ENCODE data around the gene REL.
"Not testable (repeated sequence)": the region's sequence is repeated elsewhere in the genome, so short reads cannot be mapped to it uniquely, and the experiment has no call there.

Gene REL

GRCh38 chr2:60868589-60869273 lies 12.6 kb upstream of the REL start:
- DNase-seq (ENCODE audit: low read depth): no peak

GRCh38 chr2:60872510-60872928 lies 8.9 kb upstream of the REL start:
- no peak for DNase-seq (ENCODE audit: low read depth)

GRCh38 chr2:60873381-60873780 lies 8.0 kb upstream of the REL start:
- no peak for DNase-seq (ENCODE audit: low read depth)

GRCh38 chr2:60875520-60875919 lies 5.9 kb upstream of the REL start:
- DNase-seq (ENCODE audit: low read depth): no peak

GRCh38 chr2:60880643-60881046 lies 729 bp upstream of the REL start:
- DNase-seq (ENCODE audit: low read depth): no peak

- no peak for DNase-seq (ENCODE audit: low read depth)
Measured at GRCh38 chr2:60882971-60883753, 1.8 kb downstream of the REL start.

GRCh38 chr2:60883896-60884295 lies 2.5 kb downstream of the REL start:
- no peak for DNase-seq (ENCODE audit: low read depth)

GRCh38 chr2:60884800-60885199 lies 3.4 kb downstream of the REL start:
- DNase-seq (ENCODE audit: low read depth): no peak

- DNase-seq (ENCODE audit: low read depth): no peak
Measured at GRCh38 chr2:60885683-60886082, 4.3 kb downstream of the REL start.

- DNase-seq (ENCODE audit: low read depth): no peak
Measured at GRCh38 chr2:60886991-60887390, 5.6 kb downstream of the REL start.

- DNase-seq (ENCODE audit: low read depth): no peak
Measured at GRCh38 chr2:60888853-60889252, 7.5 kb downstream of the REL start.

- not testable (repeated sequence) for DNase-seq (ENCODE audit: low read depth)
Measured at GRCh38 chr2:60889581-60890392, 8.4 kb downstream of the REL start.

- no peak for DNase-seq (ENCODE audit: low read depth)
Measured at GRCh38 chr2:60890393-60890707, 9.0 kb downstream of the REL start.

GRCh38 chr2:60891180-60891579 lies 9.8 kb downstream of the REL start:
- no peak for DNase-seq (ENCODE audit: low read depth)

GRCh38 chr2:60898567-60898966 lies 17.2 kb downstream of the REL start:
- DNase-seq (ENCODE audit: low read depth): no peak

- peak; percentile 66 for DNase-seq (ENCODE audit: low read depth)
Measured at GRCh38 chr2:60899230-60899891, 18.0 kb downstream of the REL start.

GRCh38 chr2:60899892-60900249 lies 18.5 kb downstream of the REL start:
- DNase-seq (ENCODE audit: low read depth): no peak

GRCh38 chr2:60901296-60901695 lies 19.9 kb downstream of the REL start:
- not testable (repeated sequence) for DNase-seq (ENCODE audit: low read depth)

- DNase-seq (ENCODE audit: low read depth): not testable (repeated sequence)
Measured at GRCh38 chr2:60905867-60906266, 24.5 kb downstream of the REL start.

GRCh38 chr2:60906395-60906794 lies 25.0 kb downstream of the REL start:
- no peak for DNase-seq (ENCODE audit: low read depth)

- no peak for DNase-seq (ENCODE audit: low read depth)
Measured at GRCh38 chr2:60907329-60907728, 26.0 kb downstream of the REL start.

- no peak for DNase-seq (ENCODE audit: low read depth)
Measured at GRCh38 chr2:60925994-60926740, 44.8 kb downstream of the REL start.
